ENCODE results near the gene MRPL39.

DNA sequence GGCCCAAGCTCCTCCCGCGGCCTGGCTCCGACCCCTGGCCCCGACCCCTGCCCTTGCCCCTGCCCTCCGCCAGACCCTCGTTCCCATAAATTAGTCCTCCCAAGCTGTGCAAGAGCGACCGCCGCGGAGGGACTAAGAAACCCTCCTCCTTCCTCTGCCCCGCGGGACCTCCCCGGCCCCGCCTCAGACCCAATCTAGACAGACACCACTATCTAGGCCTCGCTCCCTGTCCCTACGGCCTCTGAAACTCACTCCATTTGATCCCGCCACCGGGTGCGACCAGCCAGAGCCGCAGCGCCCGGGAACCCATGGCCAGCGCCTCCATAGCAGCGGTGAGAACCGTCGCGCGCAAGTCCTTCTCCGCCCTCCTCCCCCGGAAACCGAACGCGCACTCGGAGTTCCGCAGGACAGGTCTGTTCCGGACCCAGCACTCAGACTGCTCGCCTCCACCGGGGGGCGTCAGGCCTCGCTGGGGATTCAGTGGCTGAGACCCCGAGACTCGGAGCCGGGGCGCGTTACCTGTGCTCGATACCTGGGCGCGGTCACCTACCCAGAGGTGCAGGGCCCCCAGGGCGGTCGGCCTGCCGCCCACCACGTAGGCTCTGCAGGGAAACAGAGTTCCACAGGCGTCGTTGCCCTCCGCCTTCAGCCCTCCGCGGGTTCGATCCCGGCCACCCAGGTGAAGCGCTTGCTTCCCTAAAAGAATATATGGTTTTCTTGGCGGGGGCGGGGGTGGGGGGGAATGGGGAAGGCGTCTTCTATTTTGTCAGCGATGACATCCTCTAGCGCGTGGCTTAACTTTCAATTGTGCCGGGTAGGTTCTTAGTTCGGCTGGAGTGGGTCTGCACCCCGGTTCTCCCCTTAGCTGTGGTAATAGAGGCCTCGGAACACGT lies at the start of gene MRPL39:
- TF ChIP-seq, protein P1, sequence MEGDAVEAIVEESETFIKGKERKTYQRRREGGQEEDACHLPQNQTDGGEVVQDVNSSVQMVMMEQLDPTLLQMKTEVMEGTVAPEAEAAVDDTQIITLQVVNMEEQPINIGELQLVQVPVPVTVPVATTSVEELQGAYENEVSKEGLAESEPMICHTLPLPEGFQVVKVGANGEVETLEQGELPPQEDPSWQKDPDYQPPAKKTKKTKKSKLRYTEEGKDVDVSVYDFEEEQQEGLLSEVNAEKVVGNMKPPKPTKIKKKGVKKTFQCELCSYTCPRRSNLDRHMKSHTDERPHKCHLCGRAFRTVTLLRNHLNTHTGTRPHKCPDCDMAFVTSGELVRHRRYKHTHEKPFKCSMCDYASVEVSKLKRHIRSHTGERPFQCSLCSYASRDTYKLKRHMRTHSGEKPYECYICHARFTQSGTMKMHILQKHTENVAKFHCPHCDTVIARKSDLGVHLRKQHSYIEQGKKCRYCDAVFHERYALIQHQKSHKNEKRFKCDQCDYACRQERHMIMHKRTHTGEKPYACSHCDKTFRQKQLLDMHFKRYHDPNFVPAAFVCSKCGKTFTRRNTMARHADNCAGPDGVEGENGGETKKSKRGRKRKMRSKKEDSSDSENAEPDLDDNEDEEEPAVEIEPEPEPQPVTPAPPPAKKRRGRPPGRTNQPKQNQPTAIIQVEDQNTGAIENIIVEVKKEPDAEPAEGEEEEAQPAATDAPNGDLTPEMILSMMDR (IDR thresholded peaks at IDR 0.05; ENCODE audit: low read depth, low read length, missing input control) = peak; percentile 38
- TF ChIP-seq, protein P2, sequence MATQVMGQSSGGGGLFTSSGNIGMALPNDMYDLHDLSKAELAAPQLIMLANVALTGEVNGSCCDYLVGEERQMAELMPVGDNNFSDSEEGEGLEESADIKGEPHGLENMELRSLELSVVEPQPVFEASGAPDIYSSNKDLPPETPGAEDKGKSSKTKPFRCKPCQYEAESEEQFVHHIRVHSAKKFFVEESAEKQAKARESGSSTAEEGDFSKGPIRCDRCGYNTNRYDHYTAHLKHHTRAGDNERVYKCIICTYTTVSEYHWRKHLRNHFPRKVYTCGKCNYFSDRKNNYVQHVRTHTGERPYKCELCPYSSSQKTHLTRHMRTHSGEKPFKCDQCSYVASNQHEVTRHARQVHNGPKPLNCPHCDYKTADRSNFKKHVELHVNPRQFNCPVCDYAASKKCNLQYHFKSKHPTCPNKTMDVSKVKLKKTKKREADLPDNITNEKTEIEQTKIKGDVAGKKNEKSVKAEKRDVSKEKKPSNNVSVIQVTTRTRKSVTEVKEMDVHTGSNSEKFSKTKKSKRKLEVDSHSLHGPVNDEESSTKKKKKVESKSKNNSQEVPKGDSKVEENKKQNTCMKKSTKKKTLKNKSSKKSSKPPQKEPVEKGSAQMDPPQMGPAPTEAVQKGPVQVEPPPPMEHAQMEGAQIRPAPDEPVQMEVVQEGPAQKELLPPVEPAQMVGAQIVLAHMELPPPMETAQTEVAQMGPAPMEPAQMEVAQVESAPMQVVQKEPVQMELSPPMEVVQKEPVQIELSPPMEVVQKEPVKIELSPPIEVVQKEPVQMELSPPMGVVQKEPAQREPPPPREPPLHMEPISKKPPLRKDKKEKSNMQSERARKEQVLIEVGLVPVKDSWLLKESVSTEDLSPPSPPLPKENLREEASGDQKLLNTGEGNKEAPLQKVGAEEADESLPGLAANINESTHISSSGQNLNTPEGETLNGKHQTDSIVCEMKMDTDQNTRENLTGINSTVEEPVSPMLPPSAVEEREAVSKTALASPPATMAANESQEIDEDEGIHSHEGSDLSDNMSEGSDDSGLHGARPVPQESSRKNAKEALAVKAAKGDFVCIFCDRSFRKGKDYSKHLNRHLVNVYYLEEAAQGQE (IDR thresholded peaks at IDR 0.05) = no peak
- TF ChIP-seq YY1 (IDR thresholded peaks at IDR 0.05) = peak; percentile 96
- TF ChIP-seq, protein P3, sequence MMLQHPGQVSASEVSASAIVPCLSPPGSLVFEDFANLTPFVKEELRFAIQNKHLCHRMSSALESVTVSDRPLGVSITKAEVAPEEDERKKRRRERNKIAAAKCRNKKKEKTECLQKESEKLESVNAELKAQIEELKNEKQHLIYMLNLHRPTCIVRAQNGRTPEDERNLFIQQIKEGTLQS (IDR thresholded peaks at IDR 0.05) = no peak
- TF ChIP-seq, protein P4, sequence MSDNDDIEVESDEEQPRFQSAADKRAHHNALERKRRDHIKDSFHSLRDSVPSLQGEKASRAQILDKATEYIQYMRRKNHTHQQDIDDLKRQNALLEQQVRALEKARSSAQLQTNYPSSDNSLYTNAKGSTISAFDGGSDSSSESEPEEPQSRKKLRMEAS (IDR thresholded peaks at IDR 0.05) = no peak

Data from liver (tissue), 3 donors.